HT1080 (cell line): ENCODE results near the gene KCNIP3. TPM values are rescaled to one million over a fixed set of nuclear protein-coding genes. Genes with fewer than 3 reads are reported as not detected.
"Not testable (repeated sequence)": the region's sequence is repeated elsewhere in the genome, so short reads cannot be mapped to it uniquely, and the experiment has no call there.

ENCODE experiments used
- DNase-seq: peaks from one replicate; pipeline ENCODE4 v3.0.0-alpha.2; 2015; ENCODE audit warnings: low read depth
- total RNA-seq: library from RNA; depleted of rRNA; stranded (reverse); fragments of >200 nt; shearing (Covaris generic); gene quantifications from 2 replicates; pipeline ENCODE4 v1.2.3, GENCODE V29; 2014

KCNIP3 gene
- total RNA-seq, 1 experiment from 2014 or later: 0.71 TPM

GRCh38 chr2:95359501-95359930, 62.4 kb downstream of the KCNIP3 start:
- no peak for DNase-seq

GRCh38 chr2:95361216-95361980, 64.3 kb downstream of the KCNIP3 start:
- DNase-seq: no peak

GRCh38 chr2:95362486-95362885, 65.3 kb downstream of the KCNIP3 start:
- DNase-seq: no peak

- no peak for DNase-seq
Measured at GRCh38 chr2:95366514-95366913, 69.4 kb downstream of the KCNIP3 start.

- DNase-seq: no peak
Measured at GRCh38 chr2:95372216-95372829, 75.2 kb downstream of the KCNIP3 start.

- no peak for DNase-seq
Measured at GRCh38 chr2:95372845-95373244, 75.7 kb downstream of the KCNIP3 start.

GRCh38 chr2:95374029-95374428, 76.9 kb downstream of the KCNIP3 start:
- no peak for DNase-seq

GRCh38 chr2:95374451-95374920, 77.3 kb downstream of the KCNIP3 start:
- DNase-seq: no peak

- DNase-seq: no peak
Measured at GRCh38 chr2:95374921-95375471, 77.8 kb downstream of the KCNIP3 start.

- DNase-seq: no peak
Measured at GRCh38 chr2:95375532-95376150, 78.5 kb downstream of the KCNIP3 start.

- DNase-seq: no peak
Measured at GRCh38 chr2:95376311-95377215, 79.4 kb downstream of the KCNIP3 start.

- no peak for DNase-seq
Measured at GRCh38 chr2:95377216-95378123, 80.3 kb downstream of the KCNIP3 start.

GRCh38 chr2:95378281-95378680, 81.1 kb downstream of the KCNIP3 start:
- DNase-seq: not testable (repeated sequence)

- no peak for DNase-seq
Measured at GRCh38 chr2:95379371-95379831, 82.3 kb downstream of the KCNIP3 start.

GRCh38 chr2:95380280-95380679, 83.1 kb downstream of the KCNIP3 start:
- no peak for DNase-seq

- no peak for DNase-seq
Measured at GRCh38 chr2:95380731-95381130, 83.6 kb downstream of the KCNIP3 start.

- DNase-seq: no peak
Measured at GRCh38 chr2:95381212-95382191, 84.4 kb downstream of the KCNIP3 start.

- no peak for DNase-seq
Measured at GRCh38 chr2:95382192-95382591, 85.0 kb downstream of the KCNIP3 start.
